Erythroblast (primary cell): Measurements from ENCODE around the gene PRPF39.
"Not testable (repeated sequence)": the region's sequence is repeated elsewhere in the genome, so short reads cannot be mapped to it uniquely, and the experiment has no call there.

Experiments
- GATA1 ChIP-seq: IDR thresholded peaks from 2 replicates; pipeline ENCODE4 v1.6.1; 2011; ENCODE audit warnings: low read depth, mild to moderate bottlenecking, control low read depth, low read length, moderate library complexity
- POLR2A ChIP-seq: IDR thresholded peaks from 2 replicates; pipeline ENCODE4 v1.6.1; 2011; ENCODE audit warnings: mild to moderate bottlenecking, low read length

GRCh38 chr14:45081096-45081495 is 2.8 kb upstream of the PRPF39 start:
- not testable (repeated sequence) for TF ChIP-seq POLR2A, GATA1
